ENCODE measurements around the gene DNAH17. TPM values are rescaled to one million over a fixed set of nuclear protein-coding genes. Genes with fewer than 3 reads are reported as not detected.

The DNAH17 gene
- total and polyA plus RNA-seq, 2 of the 13 experiments (the other 11 are each of a cell fraction or from before 2014, with no cell fraction given), result 0.86 to 1.6 TPM

DNA sequence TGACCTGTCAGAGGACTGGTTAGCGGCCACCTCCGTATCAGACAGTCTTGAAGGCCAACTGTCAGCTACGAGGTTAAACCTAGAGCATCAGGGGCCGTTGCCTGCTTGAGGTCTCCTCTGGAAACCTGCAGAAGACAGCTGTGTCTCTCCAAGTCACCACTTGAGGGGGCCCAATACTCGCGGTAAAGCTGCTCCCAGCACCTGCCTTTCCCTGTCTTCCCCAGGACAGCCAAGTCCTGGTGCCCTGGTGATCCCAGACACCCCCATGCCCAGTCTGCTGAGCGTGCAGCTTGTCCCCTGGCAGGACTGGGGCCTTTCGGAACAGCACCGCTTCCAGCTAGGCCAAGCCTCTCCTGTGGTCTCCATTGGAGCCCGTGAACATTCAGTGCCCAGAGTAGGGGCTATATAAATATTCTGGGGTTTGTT is 80.1 kb downstream of the DNAH17 start (continued):
- TF ChIP-seq, protein P1, sequence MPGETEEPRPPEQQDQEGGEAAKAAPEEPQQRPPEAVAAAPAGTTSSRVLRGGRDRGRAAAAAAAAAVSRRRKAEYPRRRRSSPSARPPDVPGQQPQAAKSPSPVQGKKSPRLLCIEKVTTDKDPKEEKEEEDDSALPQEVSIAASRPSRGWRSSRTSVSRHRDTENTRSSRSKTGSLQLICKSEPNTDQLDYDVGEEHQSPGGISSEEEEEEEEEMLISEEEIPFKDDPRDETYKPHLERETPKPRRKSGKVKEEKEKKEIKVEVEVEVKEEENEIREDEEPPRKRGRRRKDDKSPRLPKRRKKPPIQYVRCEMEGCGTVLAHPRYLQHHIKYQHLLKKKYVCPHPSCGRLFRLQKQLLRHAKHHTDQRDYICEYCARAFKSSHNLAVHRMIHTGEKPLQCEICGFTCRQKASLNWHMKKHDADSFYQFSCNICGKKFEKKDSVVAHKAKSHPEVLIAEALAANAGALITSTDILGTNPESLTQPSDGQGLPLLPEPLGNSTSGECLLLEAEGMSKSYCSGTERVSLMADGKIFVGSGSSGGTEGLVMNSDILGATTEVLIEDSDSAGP (CRISPR knock-in tag; IDR thresholded peaks at IDR 0.05; ENCODE audit: borderline replicate concordance), result peak; percentile 69; the same call in 1 of the 2 replicates
- TF ChIP-seq MAF1 (CRISPR knock-in tag; IDR thresholded peaks at IDR 0.05; ENCODE audit: borderline replicate concordance), result 0 out of 2 replicates have a peak, but pooled peaks have one; percentile 38
- peak; percentile 32; the same call in 1 of the 2 replicates for TF ChIP-seq ZNF652 (CRISPR knock-in tag; IDR thresholded peaks at IDR 0.05; ENCODE audit: borderline replicate concordance, low read depth)
- no peak for TF ChIP-seq ZNF101 (CRISPR knock-in tag; IDR thresholded peaks at IDR 0.05; ENCODE audit: borderline replicate concordance, low read depth)
- TF ChIP-seq, protein P2, sequence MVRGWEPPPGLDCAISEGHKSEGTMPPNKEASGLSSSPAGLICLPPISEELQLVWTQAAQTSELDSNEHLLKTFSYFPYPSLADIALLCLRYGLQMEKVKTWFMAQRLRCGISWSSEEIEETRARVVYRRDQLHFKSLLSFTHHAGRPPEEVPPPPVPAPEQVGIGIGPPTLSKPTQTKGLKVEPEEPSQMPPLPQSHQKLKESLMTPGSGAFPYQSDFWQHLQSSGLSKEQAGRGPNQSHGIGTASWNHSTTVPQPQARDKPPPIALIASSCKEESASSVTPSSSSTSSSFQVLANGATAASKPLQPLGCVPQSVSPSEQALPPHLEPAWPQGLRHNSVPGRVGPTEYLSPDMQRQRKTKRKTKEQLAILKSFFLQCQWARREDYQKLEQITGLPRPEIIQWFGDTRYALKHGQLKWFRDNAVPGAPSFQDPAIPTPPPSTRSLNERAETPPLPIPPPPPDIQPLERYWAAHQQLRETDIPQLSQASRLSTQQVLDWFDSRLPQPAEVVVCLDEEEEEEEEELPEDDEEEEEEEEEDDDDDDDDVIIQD (CRISPR knock-in tag; IDR thresholded peaks at IDR 0.05; ENCODE audit: low read depth), result 0 out of 2 replicates have a peak, but pooled peaks have one; percentile 44
- peak; percentile 37; the same call in 1 of the 2 replicates for TF ChIP-seq IRF2 (CRISPR knock-in tag; IDR thresholded peaks at IDR 0.05)
- 0 out of 2 replicates have a peak, but pooled peaks have one; percentile 47 for TF ChIP-seq ZNF816 (CRISPR knock-in tag; IDR thresholded peaks at IDR 0.05; ENCODE audit: borderline replicate concordance)
- TF ChIP-seq ZNF777 (CRISPR knock-in tag; IDR thresholded peaks at IDR 0.05), result 0 out of 2 replicates have a peak, but pooled peaks have one; percentile 34
- TF ChIP-seq, protein P3, sequence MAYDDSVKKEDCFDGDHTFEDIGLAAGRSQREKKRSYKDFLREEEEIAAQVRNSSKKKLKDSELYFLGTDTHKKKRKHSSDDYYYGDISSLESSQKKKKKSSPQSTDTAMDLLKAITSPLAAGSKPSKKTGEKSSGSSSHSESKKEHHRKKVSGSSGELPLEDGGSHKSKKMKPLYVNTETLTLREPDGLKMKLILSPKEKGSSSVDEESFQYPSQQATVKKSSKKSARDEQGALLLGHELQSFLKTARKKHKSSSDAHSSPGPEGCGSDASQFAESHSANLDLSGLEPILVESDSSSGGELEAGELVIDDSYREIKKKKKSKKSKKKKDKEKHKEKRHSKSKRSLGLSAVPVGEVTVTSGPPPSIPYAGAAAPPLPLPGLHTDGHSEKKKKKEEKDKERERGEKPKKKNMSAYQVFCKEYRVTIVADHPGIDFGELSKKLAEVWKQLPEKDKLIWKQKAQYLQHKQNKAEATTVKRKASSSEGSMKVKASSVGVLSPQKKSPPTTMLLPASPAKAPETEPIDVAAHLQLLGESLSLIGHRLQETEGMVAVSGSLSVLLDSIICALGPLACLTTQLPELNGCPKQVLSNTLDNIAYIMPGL (CRISPR knock-in tag; IDR thresholded peaks at IDR 0.05; ENCODE audit: borderline replicate concordance in 1 of 2, low read depth in 1 of 2), result peak; percentile 48 to 72; a peak in 2 of 4 replicates
- peak; percentile 82; the same call in 1 of the 2 replicates for TF ChIP-seq ZNF598 (CRISPR knock-in tag; IDR thresholded peaks at IDR 0.05; ENCODE audit: borderline replicate concordance)
- peak; percentile 24; the same call in 1 of the 2 replicates for TF ChIP-seq ZSCAN21 (CRISPR knock-in tag; IDR thresholded peaks at IDR 0.05; ENCODE audit: borderline replicate concordance)
- 0 out of 2 replicates have a peak, but pooled peaks have one; percentile 32 for TF ChIP-seq SRY (CRISPR knock-in tag; IDR thresholded peaks at IDR 0.05)
- TF ChIP-seq SP4 (CRISPR knock-in tag; IDR thresholded peaks at IDR 0.05), result peak; percentile 42; the same call in 1 of the 2 replicates
- no peak for TF ChIP-seq SMARCC2 (IDR thresholded peaks at IDR 0.05)
- 0 out of 2 replicates have a peak, but pooled peaks have one; percentile 37 for TF ChIP-seq KLF6 (CRISPR knock-in tag; IDR thresholded peaks at IDR 0.05)
- no peak for TF ChIP-seq MAZ (IDR thresholded peaks at IDR 0.05; ENCODE audit: borderline replicate concordance, low read depth, low read length)
- TF ChIP-seq MAZ (CRISPR knock-in tag; IDR thresholded peaks at IDR 0.05; ENCODE audit: low read depth), result peak; percentile 58; the same call in 1 of the 2 replicates
- TF ChIP-seq POGZ (CRISPR knock-in tag; IDR thresholded peaks at IDR 0.05), result no peak
- TF ChIP-seq, protein P4, sequence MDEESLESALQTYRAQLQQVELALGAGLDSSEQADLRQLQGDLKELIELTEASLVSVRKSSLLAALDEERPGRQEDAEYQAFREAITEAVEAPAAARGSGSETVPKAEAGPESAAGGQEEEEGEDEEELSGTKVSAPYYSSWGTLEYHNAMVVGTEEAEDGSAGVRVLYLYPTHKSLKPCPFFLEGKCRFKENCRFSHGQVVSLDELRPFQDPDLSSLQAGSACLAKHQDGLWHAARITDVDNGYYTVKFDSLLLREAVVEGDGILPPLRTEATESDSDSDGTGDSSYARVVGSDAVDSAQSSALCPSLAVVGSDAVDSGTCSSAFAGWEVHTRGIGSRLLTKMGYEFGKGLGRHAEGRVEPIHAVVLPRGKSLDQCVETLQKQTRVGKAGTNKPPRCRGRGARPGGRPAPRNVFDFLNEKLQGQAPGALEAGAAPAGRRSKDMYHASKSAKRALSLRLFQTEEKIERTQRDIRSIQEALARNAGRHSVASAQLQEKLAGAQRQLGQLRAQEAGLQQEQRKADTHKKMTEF (CRISPR knock-in tag; IDR thresholded peaks at IDR 0.05), result peak; percentile 64

All from HepG2 (cell line).